ENCODE measurements around the gene MAP2K4.

Gene MAP2K4

GRCh38 chr17:11997972-11998233, 22.8 kb upstream of the MAP2K4 start:
- H3K36me3 ChIP-seq (ENCODE audit: control insufficient read depth, insufficient read depth, low read length): no peaks in the 10 kb centered on the region
- no peaks in the 10 kb centered on the region for H3K4me1 ChIP-seq (ENCODE audit: control insufficient read depth, insufficient read depth, low read length)
- H3K4me3 ChIP-seq (ENCODE audit: low read length): peak overlapping the region; percentile 97
- H3K9ac ChIP-seq (ENCODE audit: low read length): peak overlapping the region; percentile 91
- H3K27me3 ChIP-seq (ENCODE audit: control insufficient read depth, insufficient read depth, low read length): no peaks in the 10 kb centered on the region
- no peaks in the 10 kb centered on the region for H3K9me3 ChIP-seq (ENCODE audit: control insufficient read depth, low read length)

GRCh38 chr17:11999696-12000095, 21.0 kb upstream of the MAP2K4 start:
- no peaks in the 10 kb centered on the region for H3K27me3 ChIP-seq (ENCODE audit: control insufficient read depth, insufficient read depth, low read length)
- no peak overlapping the region for H3K4me3 ChIP-seq (ENCODE audit: low read length)
- no peaks in the 10 kb centered on the region for H3K9me3 ChIP-seq (ENCODE audit: control insufficient read depth, low read length)
- H3K9ac ChIP-seq (ENCODE audit: low read length): no peak overlapping the region
- H3K4me1 ChIP-seq (ENCODE audit: control insufficient read depth, insufficient read depth, low read length): no peaks in the 10 kb centered on the region
- no peaks in the 10 kb centered on the region for H3K36me3 ChIP-seq (ENCODE audit: control insufficient read depth, insufficient read depth, low read length)

DNA sequence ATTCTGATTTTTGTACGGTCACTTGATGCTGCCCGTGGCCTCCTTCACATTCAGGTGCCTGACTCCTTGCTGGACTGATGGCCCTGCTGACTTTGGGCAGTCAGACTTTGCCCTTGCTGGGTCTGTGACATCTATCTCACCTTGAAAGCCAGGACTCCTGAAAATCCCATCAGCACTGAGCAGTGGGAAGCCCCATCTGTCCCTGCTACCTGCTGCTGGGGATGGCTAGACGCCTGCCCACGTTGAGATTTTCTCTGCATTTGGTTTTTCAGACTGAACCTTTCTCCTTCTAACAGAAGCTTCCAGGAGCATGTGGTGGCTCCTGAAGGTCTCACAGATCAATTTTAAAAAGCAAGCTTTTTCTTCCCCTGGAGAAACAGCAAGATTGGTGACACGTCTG, 13.2 kb upstream of the MAP2K4 start:
- no peak overlapping the region for H3K4me3 ChIP-seq (ENCODE audit: low read length)
- no peaks in the 10 kb centered on the region for H3K27me3 ChIP-seq (ENCODE audit: control insufficient read depth, insufficient read depth, low read length)
- no peaks in the 10 kb centered on the region for H3K36me3 ChIP-seq (ENCODE audit: control insufficient read depth, insufficient read depth, low read length)
- no peaks in the 10 kb centered on the region for H3K9me3 ChIP-seq (ENCODE audit: control insufficient read depth, low read length)
- H3K4me1 ChIP-seq (ENCODE audit: control insufficient read depth, insufficient read depth, low read length): no peaks in the 10 kb centered on the region
- H3K9ac ChIP-seq (ENCODE audit: low read length): no peak overlapping the region

- Histone ChIP-seq H3K9ac (ENCODE audit: low read length) (peak overlapping the region; percentile 88), H3K36me3 (ENCODE audit: control insufficient read depth, insufficient read depth, low read length) (no peaks in the 10 kb centered on the region), H3K9me3 (ENCODE audit: control insufficient read depth, low read length) (no peaks in the 10 kb centered on the region), H3K27me3 (ENCODE audit: control insufficient read depth, insufficient read depth, low read length) (peaks cover 6% of the 10 kb centered on the region), H3K4me3 (ENCODE audit: low read length) (no peak overlapping the region), H3K4me1 (ENCODE audit: control insufficient read depth, insufficient read depth, low read length) (peaks cover 4% of the 10 kb centered on the region)
Observed at GRCh38 chr17:12021623-12022140, 1.0 kb downstream of the MAP2K4 start.

DNA sequence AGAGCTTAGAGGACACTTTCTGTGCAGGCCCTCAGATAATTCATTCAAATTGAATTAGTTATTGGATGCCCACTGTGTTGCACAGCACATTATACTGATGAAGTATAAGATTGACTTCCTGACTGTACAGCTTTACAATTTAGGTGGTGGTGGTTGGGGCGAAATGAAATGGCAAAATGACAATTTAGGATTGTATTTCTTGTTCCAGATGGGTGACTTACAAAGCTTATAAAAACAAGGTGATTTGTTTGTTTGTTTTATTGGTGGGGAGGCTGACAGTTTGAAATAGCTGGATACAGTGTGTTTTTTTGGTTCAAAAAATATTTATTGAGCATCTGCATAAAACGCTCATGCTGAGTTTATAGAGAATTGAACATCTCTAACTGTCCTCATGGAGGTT, 1.6 kb downstream of the MAP2K4 start:
- H3K9ac ChIP-seq (ENCODE audit: low read length): peak overlapping the region; percentile 88
- H3K4me3 ChIP-seq (ENCODE audit: low read length): no peak overlapping the region
- no peaks in the 10 kb centered on the region for H3K9me3 ChIP-seq (ENCODE audit: control insufficient read depth, low read length)
- peaks cover 6% of the 10 kb centered on the region for H3K27me3 ChIP-seq (ENCODE audit: control insufficient read depth, insufficient read depth, low read length)
- no peaks in the 10 kb centered on the region for H3K36me3 ChIP-seq (ENCODE audit: control insufficient read depth, insufficient read depth, low read length)
- H3K4me1 ChIP-seq (ENCODE audit: control insufficient read depth, insufficient read depth, low read length): peaks cover 4% of the 10 kb centered on the region

- Histone ChIP-seq H3K36me3 (ENCODE audit: control insufficient read depth, insufficient read depth, low read length) (no peaks in the 10 kb centered on the region), H3K9ac (ENCODE audit: low read length) (no peak overlapping the region), H3K4me3 (ENCODE audit: low read length) (no peak overlapping the region), H3K9me3 (ENCODE audit: control insufficient read depth, low read length) (no peaks in the 10 kb centered on the region), H3K4me1 (ENCODE audit: control insufficient read depth, insufficient read depth, low read length) (peaks cover 17% of the 10 kb centered on the region), H3K27me3 (ENCODE audit: control insufficient read depth, insufficient read depth, low read length) (peaks cover 5% of the 10 kb centered on the region)
Observed at GRCh38 chr17:12024327-12024726, 3.6 kb downstream of the MAP2K4 start.

DNA sequence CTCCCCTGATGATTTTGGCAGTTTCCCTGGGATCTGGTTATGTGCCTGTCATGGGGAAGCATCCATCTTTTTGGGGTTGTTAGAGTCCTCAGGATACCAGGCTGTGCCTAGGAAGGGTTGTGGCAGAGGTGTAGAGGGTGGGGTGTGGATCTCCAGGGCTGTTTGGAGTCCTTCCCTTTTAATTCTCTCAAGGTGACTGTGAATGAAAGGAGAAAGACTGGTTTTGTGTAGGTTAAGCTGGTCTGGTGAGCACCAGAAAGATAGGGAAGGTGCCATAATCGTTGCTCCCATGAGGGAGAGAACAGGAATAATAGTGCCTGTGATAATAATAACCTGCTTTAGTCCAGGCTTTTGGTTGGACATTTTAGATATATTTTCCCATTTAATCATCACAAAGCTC, 7.0 kb downstream of the MAP2K4 start:
- no peaks in the 10 kb centered on the region for H3K27me3 ChIP-seq (ENCODE audit: control insufficient read depth, insufficient read depth, low read length)
- no peak overlapping the region for H3K4me3 ChIP-seq (ENCODE audit: low read length)
- peaks cover 16% of the 10 kb centered on the region for H3K4me1 ChIP-seq (ENCODE audit: control insufficient read depth, insufficient read depth, low read length)
- H3K9ac ChIP-seq (ENCODE audit: low read length): no peak overlapping the region
- no peaks in the 10 kb centered on the region for H3K9me3 ChIP-seq (ENCODE audit: control insufficient read depth, low read length)
- H3K36me3 ChIP-seq (ENCODE audit: control insufficient read depth, insufficient read depth, low read length): no peaks in the 10 kb centered on the region

- no peaks in the 10 kb centered on the region for H3K36me3 ChIP-seq (ENCODE audit: control insufficient read depth, insufficient read depth, low read length)
- peaks cover 16% of the 10 kb centered on the region for H3K4me1 ChIP-seq (ENCODE audit: control insufficient read depth, insufficient read depth, low read length)
- no peak overlapping the region for H3K9ac ChIP-seq (ENCODE audit: low read length)
- H3K27me3 ChIP-seq (ENCODE audit: control insufficient read depth, insufficient read depth, low read length): no peaks in the 10 kb centered on the region
- no peak overlapping the region for H3K4me3 ChIP-seq (ENCODE audit: low read length)
- H3K9me3 ChIP-seq (ENCODE audit: control insufficient read depth, low read length): no peaks in the 10 kb centered on the region
Observed at GRCh38 chr17:12028611-12029010, 7.9 kb downstream of the MAP2K4 start.

GRCh38 chr17:12034538-12034937, 13.9 kb downstream of the MAP2K4 start:
- H3K9me3 ChIP-seq (ENCODE audit: control insufficient read depth, low read length): no peaks in the 10 kb centered on the region
- no peaks in the 10 kb centered on the region for H3K36me3 ChIP-seq (ENCODE audit: control insufficient read depth, insufficient read depth, low read length)
- peaks cover 11% of the 10 kb centered on the region for H3K4me1 ChIP-seq (ENCODE audit: control insufficient read depth, insufficient read depth, low read length)
- no peak overlapping the region for H3K9ac ChIP-seq (ENCODE audit: low read length)
- H3K4me3 ChIP-seq (ENCODE audit: low read length): no peak overlapping the region
- no peaks in the 10 kb centered on the region for H3K27me3 ChIP-seq (ENCODE audit: control insufficient read depth, insufficient read depth, low read length)

GRCh38 chr17:12035673-12036072, 15.0 kb downstream of the MAP2K4 start:
- no peaks in the 10 kb centered on the region for H3K9me3 ChIP-seq (ENCODE audit: control insufficient read depth, low read length)
- no peak overlapping the region for H3K9ac ChIP-seq (ENCODE audit: low read length)
- H3K36me3 ChIP-seq (ENCODE audit: control insufficient read depth, insufficient read depth, low read length): no peaks in the 10 kb centered on the region
- H3K4me1 ChIP-seq (ENCODE audit: control insufficient read depth, insufficient read depth, low read length): peaks cover 11% of the 10 kb centered on the region
- H3K4me3 ChIP-seq (ENCODE audit: low read length): no peak overlapping the region
- H3K27me3 ChIP-seq (ENCODE audit: control insufficient read depth, insufficient read depth, low read length): no peaks in the 10 kb centered on the region

- Histone ChIP-seq H3K9me3 (ENCODE audit: control insufficient read depth, low read length) (no peaks in the 10 kb centered on the region), H3K4me1 (ENCODE audit: control insufficient read depth, insufficient read depth, low read length) (peaks cover 7% of the 10 kb centered on the region), H3K4me3 (ENCODE audit: low read length) (no peak overlapping the region), H3K27me3 (ENCODE audit: control insufficient read depth, insufficient read depth, low read length) (no peaks in the 10 kb centered on the region), H3K36me3 (ENCODE audit: control insufficient read depth, insufficient read depth, low read length) (no peaks in the 10 kb centered on the region), H3K9ac (ENCODE audit: low read length) (no peak overlapping the region)
Observed at GRCh38 chr17:12037970-12038369, 17.3 kb downstream of the MAP2K4 start.

- Histone ChIP-seq H3K9me3 (ENCODE audit: control insufficient read depth, low read length) (no peaks in the 10 kb centered on the region), H3K4me1 (ENCODE audit: control insufficient read depth, insufficient read depth, low read length) (peaks cover 7% of the 10 kb centered on the region), H3K9ac (ENCODE audit: low read length) (no peak overlapping the region), H3K27me3 (ENCODE audit: control insufficient read depth, insufficient read depth, low read length) (no peaks in the 10 kb centered on the region), H3K36me3 (ENCODE audit: control insufficient read depth, insufficient read depth, low read length) (no peaks in the 10 kb centered on the region), H3K4me3 (ENCODE audit: low read length) (no peak overlapping the region)
Observed at GRCh38 chr17:12040478-12040877, 19.8 kb downstream of the MAP2K4 start.

DNA sequence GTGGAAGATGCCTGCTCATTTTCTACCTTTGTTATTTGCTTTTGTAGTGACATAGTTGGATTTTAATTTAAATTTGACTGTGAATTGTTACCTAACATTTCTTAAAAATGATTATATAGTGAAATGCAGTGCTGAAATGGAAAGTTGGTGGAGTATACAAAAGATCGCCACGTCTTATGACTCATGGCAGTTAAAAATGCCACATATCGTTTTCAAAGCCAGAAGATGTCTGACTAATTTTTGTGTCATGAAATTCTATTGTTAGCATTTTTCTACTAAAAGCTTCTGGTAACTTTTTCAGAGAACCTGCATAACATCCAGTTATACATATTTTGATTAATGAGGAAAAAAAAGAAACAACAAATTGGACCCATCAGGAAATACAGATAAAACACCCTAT, 20.6 kb downstream of the MAP2K4 start:
- H3K4me1 ChIP-seq (ENCODE audit: control insufficient read depth, insufficient read depth, low read length): peaks cover 5% of the 10 kb centered on the region
- no peaks in the 10 kb centered on the region for H3K9me3 ChIP-seq (ENCODE audit: control insufficient read depth, low read length)
- no peaks in the 10 kb centered on the region for H3K27me3 ChIP-seq (ENCODE audit: control insufficient read depth, insufficient read depth, low read length)
- no peak overlapping the region for H3K9ac ChIP-seq (ENCODE audit: low read length)
- no peaks in the 10 kb centered on the region for H3K36me3 ChIP-seq (ENCODE audit: control insufficient read depth, insufficient read depth, low read length)
- no peak overlapping the region for H3K4me3 ChIP-seq (ENCODE audit: low read length)
